Measurements from ENCODE around the gene HYDIN.

HYDIN gene

GRCh38 chr16:71230122-71230845, at the start of gene HYDIN:
HYDIN (minus strand) TSS chr16:71230722; CDS start chr16:71186895, 43,827 bp downstream.
- no peak for DNase-seq (ENCODE audit: low read depth in 1 of 2, low spot score in 1 of 2)

- DNase-seq (ENCODE audit: low read depth in 1 of 2, low spot score in 1 of 2) = no peak
Measured at GRCh38 chr16:71276589-71277334, 46.2 kb upstream of the HYDIN start.

- no peak for DNase-seq (ENCODE audit: low read depth in 1 of 2, low spot score in 1 of 2)
Measured at GRCh38 chr16:71273384-71273783, 42.9 kb upstream of the HYDIN start.

GRCh38 chr16:71264299-71264698, 33.8 kb upstream of the HYDIN start:
- no peak for DNase-seq (ENCODE audit: low read depth in 1 of 2, low spot score in 1 of 2)

GRCh38 chr16:71263582-71263981, 33.1 kb upstream of the HYDIN start:
- DNase-seq (ENCODE audit: low read depth in 1 of 2, low spot score in 1 of 2) = no peak

GRCh38 chr16:71262391-71262790, 31.9 kb upstream of the HYDIN start:
- DNase-seq (ENCODE audit: low read depth in 1 of 2, low spot score in 1 of 2) = no peak

- DNase-seq (ENCODE audit: low read depth in 1 of 2, low spot score in 1 of 2) = no peak
Measured at GRCh38 chr16:71260995-71261394, 30.5 kb upstream of the HYDIN start.

GRCh38 chr16:71259086-71259485, 28.6 kb upstream of the HYDIN start:
- no peak for DNase-seq (ENCODE audit: low read depth in 1 of 2, low spot score in 1 of 2)

GRCh38 chr16:71258372-71258771, 27.9 kb upstream of the HYDIN start:
- no peak for DNase-seq (ENCODE audit: low read depth in 1 of 2, low spot score in 1 of 2)

GRCh38 chr16:71257768-71258167, 27.2 kb upstream of the HYDIN start:
- no peak for DNase-seq (ENCODE audit: low read depth in 1 of 2, low spot score in 1 of 2)

GRCh38 chr16:71255721-71256120, 25.2 kb upstream of the HYDIN start:
- no peak for DNase-seq (ENCODE audit: low read depth in 1 of 2, low spot score in 1 of 2)

- DNase-seq (ENCODE audit: low read depth in 1 of 2, low spot score in 1 of 2) = no peak
Measured at GRCh38 chr16:71254832-71255525, 24.5 kb upstream of the HYDIN start.

GRCh38 chr16:71250461-71251235, 20.1 kb upstream of the HYDIN start:
- no peak for DNase-seq (ENCODE audit: low read depth in 1 of 2, low spot score in 1 of 2)

- DNase-seq (ENCODE audit: low read depth in 1 of 2, low spot score in 1 of 2) = no peak
Measured at GRCh38 chr16:71249399-71249798, 18.9 kb upstream of the HYDIN start.

GRCh38 chr16:71247478-71247877, 17.0 kb upstream of the HYDIN start:
- DNase-seq (ENCODE audit: low read depth in 1 of 2, low spot score in 1 of 2) = no peak

GRCh38 chr16:71246309-71246708, 15.8 kb upstream of the HYDIN start:
- DNase-seq (ENCODE audit: low read depth in 1 of 2, low spot score in 1 of 2) = no peak

GRCh38 chr16:71244521-71244920, 14.0 kb upstream of the HYDIN start:
- DNase-seq (ENCODE audit: low read depth in 1 of 2, low spot score in 1 of 2) = no peak

- DNase-seq (ENCODE audit: low read depth in 1 of 2, low spot score in 1 of 2) = no peak
Measured at GRCh38 chr16:71242601-71243000, 12.1 kb upstream of the HYDIN start.

- DNase-seq (ENCODE audit: low read depth in 1 of 2, low spot score in 1 of 2) = no peak
Measured at GRCh38 chr16:71242036-71242435, 11.5 kb upstream of the HYDIN start.

GRCh38 chr16:71229344-71229743, 1.2 kb downstream of the HYDIN start:
- no peak for DNase-seq (ENCODE audit: low read depth in 1 of 2, low spot score in 1 of 2)
